GM12865 (cell line): ENCODE results near the gene G3BP2.
A peak's percentile ranks its signal among the peaks of the same experiment; 100 is the strongest.

Experiments used
- DNase-seq: peaks from one replicate; pipeline ENCODE4 v3.0.0; 2010; ENCODE audit warnings: low read depth
- H3K4me3 ChIP-seq: 2 replicates; pipeline ENCODE4 v1.5.1; 2011; ENCODE audit warnings: mild to moderate bottlenecking, low read depth, low read length, control low read depth
- CTCF ChIP-seq: IDR thresholded peaks from 2 replicates; pipeline ENCODE4 v1.5.1; 2011; ENCODE audit warnings: low read length, control low read depth, low read depth, inconsistent platforms; ENCODE audit not compliant: insufficient read depth; ENCODE audit errors: missing control alignments

The G3BP2 gene

GRCh38 chr4:75637827-75638226, 35.4 kb downstream of the G3BP2 start:
- no peak for DNase-seq
- TF ChIP-seq CTCF = no peak
- H3K4me3 ChIP-seq = no peak overlapping the region

DNA sequence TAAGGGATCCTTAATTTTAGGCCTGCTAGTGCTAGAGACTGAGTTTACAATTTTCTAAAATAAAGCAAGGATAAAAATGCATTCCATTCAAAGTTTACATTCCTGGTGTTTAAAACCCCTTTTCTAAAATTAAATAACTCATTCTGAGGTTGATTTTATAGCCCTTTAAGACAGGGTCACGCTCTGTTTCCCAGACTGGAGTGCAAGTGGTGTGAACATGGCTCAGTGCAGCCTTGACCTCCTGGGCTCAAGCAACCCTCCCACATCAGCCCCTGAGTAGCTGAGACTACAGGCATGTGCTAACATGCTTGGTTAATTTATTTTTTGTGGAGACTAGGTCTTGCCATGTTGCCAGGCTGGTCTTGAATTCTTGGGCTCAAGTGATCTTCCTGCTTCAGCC, 36.0 kb downstream of the G3BP2 start:
- TF ChIP-seq CTCF = no peak
- DNase-seq = no peak

DNA sequence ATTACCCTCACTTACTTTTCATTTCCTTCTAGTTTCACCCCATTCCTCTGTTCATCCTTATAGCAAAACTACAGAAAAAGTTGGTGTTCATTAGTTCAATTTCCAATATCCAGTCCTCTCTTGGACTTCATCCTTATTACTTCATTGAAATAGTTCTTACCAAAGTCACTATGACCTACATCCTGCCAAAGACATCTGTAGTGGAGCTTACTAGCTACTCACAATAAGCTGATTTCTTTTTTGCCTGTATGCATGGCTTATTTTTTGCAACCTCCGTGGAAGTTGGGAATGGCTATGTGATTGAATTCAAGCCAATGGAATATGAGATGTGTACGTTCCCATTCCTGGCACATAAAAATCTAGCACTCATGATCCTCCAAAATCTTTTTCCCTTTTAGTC, 38.3 kb downstream of the G3BP2 start:
- no peak for TF ChIP-seq CTCF
- no peak overlapping the region for H3K4me3 ChIP-seq
- no peak for DNase-seq

More for the DNA sequence above, 36.0 kb downstream of the G3BP2 start:
- H3K4me3 ChIP-seq = no peak overlapping the region

DNA sequence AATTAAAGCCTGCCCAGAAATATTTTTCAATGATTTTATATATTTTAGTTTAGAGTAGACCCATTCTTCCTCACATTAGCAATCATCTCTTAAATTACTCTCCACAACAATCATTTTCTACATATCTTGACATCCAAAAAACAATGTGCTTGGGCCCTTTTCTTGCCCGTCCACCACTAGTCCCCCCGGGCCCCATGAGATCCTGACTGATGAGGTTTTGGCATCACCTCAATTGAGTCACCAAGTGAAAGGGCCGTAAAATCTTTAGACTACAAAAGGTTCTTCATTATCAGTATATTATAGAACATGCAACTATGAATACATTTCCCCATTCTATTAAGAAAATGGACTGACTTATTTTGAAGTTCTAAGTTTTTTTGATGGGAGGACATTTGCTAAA, 38.9 kb downstream of the G3BP2 start:
- no peak for DNase-seq
- H3K4me3 ChIP-seq = no peak overlapping the region
- TF ChIP-seq CTCF = no peak

DNA sequence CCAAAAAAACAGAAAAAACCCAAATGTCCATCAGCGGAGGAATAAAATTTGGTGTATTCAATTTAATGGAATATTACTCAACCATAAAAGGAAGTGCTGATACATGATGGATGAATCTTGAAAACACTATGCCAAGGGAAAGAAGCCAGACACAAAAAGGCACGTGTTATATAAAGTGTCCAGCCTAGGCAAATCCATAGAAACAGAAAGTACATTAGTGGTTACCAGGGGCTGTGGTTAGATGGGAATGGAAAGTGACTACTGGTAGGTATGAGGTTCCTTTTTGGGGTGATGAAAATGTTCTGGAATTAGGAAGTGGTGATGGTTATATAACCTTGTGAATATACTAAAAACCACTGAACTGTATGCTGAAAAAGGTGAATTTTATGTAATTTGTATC, 39.4 kb downstream of the G3BP2 start:
- no peak overlapping the region for H3K4me3 ChIP-seq
- TF ChIP-seq CTCF = no peak
- no peak for DNase-seq

GRCh38 chr4:75630937-75631329, 42.3 kb downstream of the G3BP2 start:
- H3K4me3 ChIP-seq = peak overlapping the region; percentile 62
- DNase-seq = no peak
- no peak for TF ChIP-seq CTCF

GRCh38 chr4:75630174-75630936, 42.9 kb downstream of the G3BP2 start, which contains the start of gene CDKL2:
TSS of gene CDKL2 (minus strand) at chr4:75630528. CDS start at chr4:75625988, 4,540 bp downstream.
- DNase-seq = peak; percentile 87
- no peak for TF ChIP-seq CTCF
- H3K4me3 ChIP-seq = peak within 1 kb of the TSS; percentile 62
